Right lobe of liver (tissue), 4 donors: ENCODE measurements around the gene RGS9.

Experiments used
- POLR2A ChIP-seq: fragments of 450-650 bp; IDR thresholded peaks from one replicate; pipeline ENCODE4 v1.6.1; 2017; ENCODE audit warnings: antibody characterized with exemption, mild to moderate bottlenecking
- TF ChIP-seq, protein P1 (sequence below), 4 donors: fragments of 200-600 bp in 3 of 4; fragments of 450-650 bp in 1 of 4; IDR thresholded peaks; one replicate each; pipeline versions ENCODE4 v1.5.1 to v1.8.0; 2016 to 2022; ENCODE audit warnings: antibody characterized with exemption in 4 of 4, mild to moderate bottlenecking in 2 of 4
- donor health status: DM: no; HTN: no; CAD: no.
- donor health status: DM: no; HTN: no; CAD: no.
- donor health status: DM: no; HTN: yes; CAD: no.

DNA sequence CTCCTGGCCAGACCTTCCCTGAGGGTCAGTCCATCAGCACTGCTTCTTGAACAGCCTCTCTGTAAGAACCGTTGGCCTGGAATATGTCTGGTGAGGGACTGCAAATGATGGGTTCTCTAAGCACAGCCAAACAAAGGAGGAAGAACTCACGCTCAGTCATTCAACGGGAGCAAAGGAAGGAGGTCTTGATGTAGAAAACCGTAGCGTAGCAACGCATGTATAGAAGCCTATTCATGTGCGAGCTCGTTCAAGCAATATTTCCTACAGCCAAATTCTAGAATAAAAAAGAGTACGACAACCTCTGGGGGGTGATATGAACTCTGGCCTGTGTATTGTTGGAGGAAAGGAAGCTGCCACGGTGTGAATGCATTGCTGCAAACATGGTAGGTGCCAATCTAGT, 64.2 kb downstream of the RGS9 start:
- no peak for TF ChIP-seq POLR2A
- TF ChIP-seq, protein P1, sequence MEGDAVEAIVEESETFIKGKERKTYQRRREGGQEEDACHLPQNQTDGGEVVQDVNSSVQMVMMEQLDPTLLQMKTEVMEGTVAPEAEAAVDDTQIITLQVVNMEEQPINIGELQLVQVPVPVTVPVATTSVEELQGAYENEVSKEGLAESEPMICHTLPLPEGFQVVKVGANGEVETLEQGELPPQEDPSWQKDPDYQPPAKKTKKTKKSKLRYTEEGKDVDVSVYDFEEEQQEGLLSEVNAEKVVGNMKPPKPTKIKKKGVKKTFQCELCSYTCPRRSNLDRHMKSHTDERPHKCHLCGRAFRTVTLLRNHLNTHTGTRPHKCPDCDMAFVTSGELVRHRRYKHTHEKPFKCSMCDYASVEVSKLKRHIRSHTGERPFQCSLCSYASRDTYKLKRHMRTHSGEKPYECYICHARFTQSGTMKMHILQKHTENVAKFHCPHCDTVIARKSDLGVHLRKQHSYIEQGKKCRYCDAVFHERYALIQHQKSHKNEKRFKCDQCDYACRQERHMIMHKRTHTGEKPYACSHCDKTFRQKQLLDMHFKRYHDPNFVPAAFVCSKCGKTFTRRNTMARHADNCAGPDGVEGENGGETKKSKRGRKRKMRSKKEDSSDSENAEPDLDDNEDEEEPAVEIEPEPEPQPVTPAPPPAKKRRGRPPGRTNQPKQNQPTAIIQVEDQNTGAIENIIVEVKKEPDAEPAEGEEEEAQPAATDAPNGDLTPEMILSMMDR (IDR thresholded peaks at IDR 0.05), result no peak
